Measurements from ENCODE around the gene MRPL16.

GRCh38 chr11:59833602-59834001, 23.0 kb upstream of the MRPL16 start:
- TF ChIP-seq CTCF (IDR thresholded peaks at IDR 0.05) (no peak), POLR2A (IDR thresholded peaks at IDR 0.05) (no peak)

Measured in heart left ventricle (tissue), 13 donors.